ENCODE results near the gene CHADL. TPM values are rescaled to one million over a fixed set of nuclear protein-coding genes. Genes with fewer than 3 reads are reported as not detected.
"Not testable (repeated sequence)": the region's sequence is repeated elsewhere in the genome, so short reads cannot be mapped to it uniquely, and the experiment has no call there.

Gene CHADL
- total RNA-seq, 1 donor from 2014 or later, result 22.6 TPM

- peak; percentile 88 for ATAC-seq (ENCODE audit: poor library complexity)
- peak; percentile 87 for DNase-seq
- intact Hi-C loops (cut with DNase I), result no loop called here
Measured at GRCh38 chr22:41260871-41261270, 20.1 kb upstream of the CHADL start.

GRCh38 chr22:41259756-41260155, 19.0 kb upstream of the CHADL start:
- DNase-seq; ATAC-seq (ENCODE audit: poor library complexity); intact Hi-C loops (cut with DNase I): not testable (repeated sequence)

GRCh38 chr22:41257696-41258095, 17.0 kb upstream of the CHADL start:
- intact Hi-C loops (cut with DNase I), result no loop called here
- no peak for ATAC-seq (ENCODE audit: poor library complexity)

GRCh38 chr22:41256254-41257253, 15.8 kb upstream of the CHADL start:
- ATAC-seq (ENCODE audit: poor library complexity), result no peak
- intact Hi-C loops (cut with DNase I), result no loop called here
- DNase-seq, result no peak

More at GRCh38 chr22:41257696-41258095, 17.0 kb upstream of the CHADL start:
- DNase-seq, result no peak

- DNase-seq, result no peak
- intact Hi-C loops (cut with DNase I), result no loop called here
- ATAC-seq (ENCODE audit: poor library complexity), result no peak
Measured at GRCh38 chr22:41254230-41254629, 13.5 kb upstream of the CHADL start.

- DNase-seq, result no peak
- intact Hi-C loops (cut with DNase I), result no loop called here
- ATAC-seq (ENCODE audit: poor library complexity), result no peak
Measured at GRCh38 chr22:41252365-41252764, 11.6 kb upstream of the CHADL start.

GRCh38 chr22:41250127-41250526, 9.4 kb upstream of the CHADL start:
- DNase-seq, result no peak
- no peak for ATAC-seq (ENCODE audit: poor library complexity)
- intact Hi-C loops (cut with DNase I), result no loop called here

GRCh38 chr22:41249442-41249841, 8.7 kb upstream of the CHADL start:
- intact Hi-C loops (cut with DNase I), result no loop called here
- ATAC-seq (ENCODE audit: poor library complexity), result no peak
- no peak for DNase-seq

GRCh38 chr22:41248758-41249157, 8.0 kb upstream of the CHADL start:
- intact Hi-C loops (cut with DNase I), result no loop called here
- no peak for DNase-seq
- peak; percentile 68 for ATAC-seq (ENCODE audit: poor library complexity)

GRCh38 chr22:41248314-41248713, 7.6 kb upstream of the CHADL start:
- intact Hi-C loops (cut with DNase I), result no loop called here
- no peak for DNase-seq
- ATAC-seq (ENCODE audit: poor library complexity), result peak; percentile 24

GRCh38 chr22:41247703-41248102, 7.0 kb upstream of the CHADL start:
- ATAC-seq (ENCODE audit: poor library complexity) (peak; percentile 77), DNase-seq (peak; percentile 75)
- intact Hi-C loops (cut with DNase I), result no loop called here

- intact Hi-C loops (cut with DNase I), result no loop called here
- DNase-seq (no peak), ATAC-seq (ENCODE audit: poor library complexity) (no peak)
Measured at GRCh38 chr22:41245917-41246499, 5.3 kb upstream of the CHADL start.

GRCh38 chr22:41243361-41243760, 2.6 kb upstream of the CHADL start:
- intact Hi-C loops (cut with DNase I), result no loop called here

GRCh38 chr22:41242396-41243117, 1.8 kb upstream of the CHADL start:
- no peak for DNase-seq
- intact Hi-C loops (cut with DNase I), result no loop called here
- no peak for ATAC-seq (ENCODE audit: poor library complexity)

More at GRCh38 chr22:41243361-41243760, 2.6 kb upstream of the CHADL start:
- DNase-seq (no peak), ATAC-seq (ENCODE audit: poor library complexity) (peak; percentile 28)

GRCh38 chr22:41241133-41241676, 474 bp upstream of the CHADL start:
- intact Hi-C loops (cut with DNase I), result no loop called here
- DNase-seq, result no peak
- no peak for ATAC-seq (ENCODE audit: poor library complexity)

GRCh38 chr22:41239443-41240128, 1.1 kb downstream of the CHADL start:
- DNase-seq (no peak), ATAC-seq (ENCODE audit: poor library complexity) (no peak)
- intact Hi-C loops (cut with DNase I), result no loop called here

- ATAC-seq (ENCODE audit: poor library complexity), result no peak
- intact Hi-C loops (cut with DNase I), result no loop called here
- no peak for DNase-seq
Measured at GRCh38 chr22:41238570-41239442, 1.9 kb downstream of the CHADL start.

Data from Right ventricle myocardium superior (tissue), 1 donor.